Right atrium auricular region (tissue), 2 donors: Measurements from ENCODE around the gene EIF5A. TPM values are rescaled to one million over a fixed set of nuclear protein-coding genes. Genes with fewer than 3 reads are reported as not detected.
A peak's percentile ranks its signal among the peaks of the same experiment; 100 is the strongest.

ENCODE experiments used
- DNase-seq: peaks from one replicate; pipeline ENCODE4 v3.0.0-alpha.2; 2019; ENCODE audit warnings: low spot score
- H3K27ac ChIP-seq, 2 donors: fragments of 200-600 bp; sonication (generic); 1 replicate in 1 of 2; 2 replicates in 1 of 2; pipeline ENCODE4 v1.5.1; 2016 to 2019
- H3K27me3 ChIP-seq, 2 donors: fragments of 200-600 bp; sonication (generic); one replicate each; pipeline versions ENCODE4 v1.5.1 to v1.6.0; 2017 to 2019
- H3K36me3 ChIP-seq: fragments of 200-600 bp; sonication (generic); one replicate; pipeline ENCODE4 v1.5.1; 2016
- H3K4me1 ChIP-seq, 2 donors: fragments of 200-600 bp; sonication (generic); one replicate each; pipeline versions ENCODE4 v1.5.1 to v1.6.0; 2017 to 2019
- H3K4me3 ChIP-seq, 2 donors: fragments of 200-600 bp; sonication (generic); 1 replicate in 1 of 2; 2 replicates in 1 of 2; pipeline ENCODE4 v1.5.1; 2017 to 2019; ENCODE audit warnings: mild to moderate bottlenecking in 1 of 2, moderate library complexity in 1 of 2
- H3K9me3 ChIP-seq, 2 donors: fragments of 200-600 bp; sonication (generic); one replicate each; pipeline ENCODE4 v1.5.1; 2019
- total RNA-seq, 2 donors: library from RNA; depleted of rRNA; stranded (reverse); fragments of >200 nt; gene quantifications; one replicate each; pipeline ENCODE4 v1.1.0, GENCODE V29; 2016
- TF ChIP-seq, protein P1 (sequence below), 2 donors: fragments of 200-600 bp; sonication (generic); IDR thresholded peaks; one replicate each; pipeline ENCODE4 v1.5.1; 2019; ENCODE audit warnings: antibody characterized with exemption in 2 of 2

The EIF5A gene
- total RNA-seq, 2 donors from 2014 or later = 131 to 164 TPM

- peak overlapping the region; percentile 91 to 93 for H3K27ac ChIP-seq
- no peaks in the 10 kb centered on the region for H3K27me3 ChIP-seq
- TF ChIP-seq, protein P1, sequence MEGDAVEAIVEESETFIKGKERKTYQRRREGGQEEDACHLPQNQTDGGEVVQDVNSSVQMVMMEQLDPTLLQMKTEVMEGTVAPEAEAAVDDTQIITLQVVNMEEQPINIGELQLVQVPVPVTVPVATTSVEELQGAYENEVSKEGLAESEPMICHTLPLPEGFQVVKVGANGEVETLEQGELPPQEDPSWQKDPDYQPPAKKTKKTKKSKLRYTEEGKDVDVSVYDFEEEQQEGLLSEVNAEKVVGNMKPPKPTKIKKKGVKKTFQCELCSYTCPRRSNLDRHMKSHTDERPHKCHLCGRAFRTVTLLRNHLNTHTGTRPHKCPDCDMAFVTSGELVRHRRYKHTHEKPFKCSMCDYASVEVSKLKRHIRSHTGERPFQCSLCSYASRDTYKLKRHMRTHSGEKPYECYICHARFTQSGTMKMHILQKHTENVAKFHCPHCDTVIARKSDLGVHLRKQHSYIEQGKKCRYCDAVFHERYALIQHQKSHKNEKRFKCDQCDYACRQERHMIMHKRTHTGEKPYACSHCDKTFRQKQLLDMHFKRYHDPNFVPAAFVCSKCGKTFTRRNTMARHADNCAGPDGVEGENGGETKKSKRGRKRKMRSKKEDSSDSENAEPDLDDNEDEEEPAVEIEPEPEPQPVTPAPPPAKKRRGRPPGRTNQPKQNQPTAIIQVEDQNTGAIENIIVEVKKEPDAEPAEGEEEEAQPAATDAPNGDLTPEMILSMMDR (IDR thresholded peaks at IDR 0.05) = no peak
- peaks cover 32% of the 10 kb centered on the region for H3K36me3 ChIP-seq
- H3K9me3 ChIP-seq = no peaks in the 10 kb centered on the region
- H3K4me3 ChIP-seq = peak overlapping the region in 1 of 2 donors; percentile 60
- H3K4me1 ChIP-seq = peaks cover 0 to 36% of the 10 kb centered on the region in 2 donors
- no peak for DNase-seq
Measured at GRCh38 chr17:7283471-7284216, 23.8 kb upstream of the EIF5A start.

GRCh38 chr17:7284911-7285310 is 22.5 kb upstream of the EIF5A start:
- Histone ChIP-seq H3K4me1 (peaks cover 0 to 36% of the 10 kb centered on the region in 2 donors), H3K27me3 (no peaks in the 10 kb centered on the region), H3K27ac (peak overlapping the region in 1 of 2 donors; percentile 16), H3K9me3 (no peaks in the 10 kb centered on the region), H3K4me3 (no peak overlapping the region), H3K36me3 (peaks cover 32% of the 10 kb centered on the region)
- TF ChIP-seq, protein P1 (IDR thresholded peaks at IDR 0.05) = no peak
- no peak for DNase-seq

DNA sequence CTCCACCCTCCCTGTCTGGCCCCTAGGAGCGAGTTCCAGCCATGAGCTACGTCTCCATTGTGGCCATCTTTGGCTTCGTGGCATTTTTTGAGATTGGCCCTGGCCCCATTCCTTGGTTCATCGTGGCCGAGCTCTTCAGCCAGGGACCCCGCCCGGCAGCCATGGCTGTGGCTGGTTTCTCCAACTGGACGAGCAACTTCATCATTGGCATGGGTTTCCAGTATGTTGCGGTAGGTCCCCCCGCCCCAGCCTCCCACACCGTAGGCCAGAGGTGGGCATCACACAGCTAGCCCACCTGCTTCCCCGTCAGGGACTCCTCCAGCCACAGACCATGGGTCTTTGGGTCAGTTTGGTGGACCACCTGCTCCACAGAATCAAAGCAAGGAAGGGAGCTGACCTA is 21.7 kb upstream of the EIF5A start:
- Histone ChIP-seq H3K9me3 (no peaks in the 10 kb centered on the region), H3K4me3 (no peak overlapping the region), H3K27ac (peak overlapping the region in 1 of 2 donors; percentile 16), H3K36me3 (peaks cover 32% of the 10 kb centered on the region), H3K27me3 (no peaks in the 10 kb centered on the region), H3K4me1 (peaks cover 0 to 38% of the 10 kb centered on the region in 2 donors)
- DNase-seq = no peak
- TF ChIP-seq, protein P1 (IDR thresholded peaks at IDR 0.05) = no peak

- Histone ChIP-seq H3K9me3 (no peaks in the 10 kb centered on the region), H3K4me3 (no peak overlapping the region), H3K36me3 (peaks cover 24% of the 10 kb centered on the region), H3K4me1 (peaks cover 0 to 45% of the 10 kb centered on the region in 2 donors), H3K27me3 (peaks cover 0 to 8% of the 10 kb centered on the region in 2 donors), H3K27ac (peak overlapping the region; percentile 16 to 78)
- TF ChIP-seq, protein P1 (IDR thresholded peaks at IDR 0.05) = no peak
- no peak for DNase-seq
Measured at GRCh38 chr17:7289256-7290032, 18.0 kb upstream of the EIF5A start.

DNA sequence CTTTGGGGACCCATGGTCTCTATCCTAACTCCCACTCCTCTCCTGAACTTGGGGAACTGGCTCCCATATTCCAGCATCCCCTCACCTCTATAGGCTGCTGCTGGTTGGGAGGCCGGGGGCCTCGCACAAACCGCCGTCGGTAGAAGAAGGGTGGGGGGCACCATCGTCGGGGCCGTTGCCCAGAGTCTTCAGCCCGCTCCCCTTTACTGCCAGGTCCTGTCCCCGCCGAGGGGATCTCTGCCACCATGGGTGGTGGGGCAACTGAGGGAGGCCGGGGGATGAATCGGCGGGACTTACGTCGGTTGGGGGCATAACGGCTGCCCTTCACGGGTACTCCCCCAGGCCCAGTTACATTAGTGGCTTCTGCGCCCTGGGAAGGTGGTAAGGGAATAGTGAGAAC is 17.3 kb upstream of the EIF5A start:
- Histone ChIP-seq H3K27me3 (peaks cover 0 to 8% of the 10 kb centered on the region in 2 donors), H3K4me3 (no peak overlapping the region), H3K9me3 (no peaks in the 10 kb centered on the region), H3K27ac (peak overlapping the region; percentile 58 to 78), H3K4me1 (peaks cover 0 to 52% of the 10 kb centered on the region in 2 donors), H3K36me3 (peaks cover 17% of the 10 kb centered on the region)
- TF ChIP-seq, protein P1 (IDR thresholded peaks at IDR 0.05) = no peak
- no peak for DNase-seq
